Smooth muscle cell (in vitro differentiated cells): Measurements from ENCODE around the gene PRR15. TPM values are rescaled to one million over a fixed set of nuclear protein-coding genes. Genes with fewer than 3 reads are reported as not detected.

Experiments used
- DNase-seq: peaks from one replicate; lab custom pipeline; 2025; ENCODE audit not compliant: unreplicated experiment; lab: John Stamatoyannopoulos, UW
- H2AFZ ChIP-seq: fragments of 200-600 bp; sonication (generic); 2 replicates; pipeline ENCODE4 v1.6.0; 2016; ENCODE audit warnings: antibody characterized with exemption, low read depth, mild to moderate bottlenecking
- H3F3A ChIP-seq: fragments of 200-600 bp; sonication (generic); 2 replicates; pipeline ENCODE4 v1.6.0; 2017; ENCODE audit warnings: antibody characterized with exemption, low read depth
- H3K27ac ChIP-seq: fragments of 200-600 bp; sonication (generic); 2 replicates; pipeline ENCODE4 v1.5.1; 2016; ENCODE audit warnings: low read depth, mild to moderate bottlenecking
- H3K27me3 ChIP-seq: fragments of 200-600 bp; sonication (generic); 2 replicates; pipeline ENCODE4 v1.6.1; 2016; ENCODE audit warnings: low read depth, mild to moderate bottlenecking
- H3K36me3 ChIP-seq: fragments of 200-600 bp; sonication (generic); 2 replicates; pipeline ENCODE4 v1.5.1; 2016; ENCODE audit warnings: low read depth
- H3K4me1 ChIP-seq: fragments of 200-600 bp; sonication (generic); 2 replicates; pipeline ENCODE4 v1.5.1; 2016; ENCODE audit warnings: low read depth
- H3K4me2 ChIP-seq: fragments of 200-600 bp; sonication (generic); 2 replicates; pipeline ENCODE4 v1.6.0; 2016; ENCODE audit warnings: mild to moderate bottlenecking
- H3K4me3 ChIP-seq: fragments of 200-600 bp; sonication (generic); 2 replicates; pipeline ENCODE4 v1.5.1; 2016; ENCODE audit warnings: mild to moderate bottlenecking
- H3K79me2 ChIP-seq: fragments of 200-600 bp; sonication (generic); 2 replicates; pipeline ENCODE4 v1.6.0; 2016; ENCODE audit warnings: low read depth, mild to moderate bottlenecking
- H3K9ac ChIP-seq: fragments of 200-600 bp; sonication (generic); 2 replicates; pipeline ENCODE4 v1.6.0; 2016; ENCODE audit warnings: low read depth
- H3K9me3 ChIP-seq: fragments of 200-600 bp; sonication (generic); replicated peaks from 2 replicates; pipeline ENCODE4 v1.5.1; 2016; ENCODE audit warnings: low read depth
- H4K20me1 ChIP-seq: fragments of 200-600 bp; sonication (generic); 2 replicates; pipeline ENCODE4 v1.6.0; 2016; ENCODE audit warnings: low read depth
- WGBS: methylation state at CpG from one replicate; pipeline ENCODE4 v1.1.7; 2016; ENCODE audit warnings: low lambda C conversion rate; 5-methylcytosine and 5-hydroxymethylcytosine counted together
- polyA plus RNA-seq: library from polyadenylated mRNA; unstranded; fragments of >200 nt; fragmentation: Nextera tagmentation; extraction: Ambion mirVana; gene quantifications from 2 replicates; pipeline ENCODE4 v1.2.1, GENCODE V29; 2016
- total RNA-seq: library from RNA; depleted of rRNA; stranded (reverse); fragments of >200 nt; gene quantifications from 2 replicates; pipeline ENCODE4 v1.2.3, GENCODE V29; 2014
- TF ChIP-seq, protein P1 (sequence below): fragments of 200-600 bp; sonication (generic); IDR thresholded peaks from 2 replicates; pipeline ENCODE4 v1.5.1; 2017; ENCODE audit warnings: borderline replicate concordance, mild to moderate bottlenecking, antibody characterized with exemption; ENCODE audit not compliant: insufficient read depth, poor library complexity, severe bottlenecking

The PRR15 gene
- total and polyA plus RNA-seq, 2 experiments from 2014 or later, result 0.96 to 3.8 TPM

DNA sequence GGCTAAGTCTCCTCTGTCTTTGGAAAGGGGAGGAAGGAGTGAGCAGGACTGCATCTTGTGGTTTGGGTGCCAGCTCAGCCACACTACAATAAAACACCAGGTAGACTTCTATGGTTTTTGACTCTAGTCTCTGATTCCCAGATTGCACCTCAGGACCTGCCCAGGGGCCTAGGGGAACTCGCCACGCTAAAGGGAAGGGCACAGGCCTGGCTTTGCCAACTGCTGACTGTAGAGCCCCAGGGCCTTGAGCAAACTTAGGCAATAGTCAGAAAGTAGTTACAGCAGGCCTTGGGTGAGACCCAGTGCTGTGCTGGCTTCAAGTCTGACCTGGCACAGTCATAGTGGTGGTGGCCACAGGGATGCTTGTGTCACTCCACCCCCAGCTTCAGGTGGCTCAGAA is 24.2 kb upstream of the PRR15 start:
- no peak overlapping the region for H3K27ac ChIP-seq
- no peaks in the 10 kb centered on the region for H4K20me1 ChIP-seq
- H3F3A ChIP-seq, result no peaks in the 10 kb centered on the region
- H3K36me3 ChIP-seq, result no peaks in the 10 kb centered on the region
- DNase-seq, result no peak
- no peak overlapping the region for H2AFZ ChIP-seq
- no peaks in the 10 kb centered on the region for H3K79me2 ChIP-seq
- H3K4me3 ChIP-seq, result no peak overlapping the region
- whole genome bisulfite sequencing, result 100% methylated on average over 2 of the region's 2 CpGs
- TF ChIP-seq, protein P1, sequence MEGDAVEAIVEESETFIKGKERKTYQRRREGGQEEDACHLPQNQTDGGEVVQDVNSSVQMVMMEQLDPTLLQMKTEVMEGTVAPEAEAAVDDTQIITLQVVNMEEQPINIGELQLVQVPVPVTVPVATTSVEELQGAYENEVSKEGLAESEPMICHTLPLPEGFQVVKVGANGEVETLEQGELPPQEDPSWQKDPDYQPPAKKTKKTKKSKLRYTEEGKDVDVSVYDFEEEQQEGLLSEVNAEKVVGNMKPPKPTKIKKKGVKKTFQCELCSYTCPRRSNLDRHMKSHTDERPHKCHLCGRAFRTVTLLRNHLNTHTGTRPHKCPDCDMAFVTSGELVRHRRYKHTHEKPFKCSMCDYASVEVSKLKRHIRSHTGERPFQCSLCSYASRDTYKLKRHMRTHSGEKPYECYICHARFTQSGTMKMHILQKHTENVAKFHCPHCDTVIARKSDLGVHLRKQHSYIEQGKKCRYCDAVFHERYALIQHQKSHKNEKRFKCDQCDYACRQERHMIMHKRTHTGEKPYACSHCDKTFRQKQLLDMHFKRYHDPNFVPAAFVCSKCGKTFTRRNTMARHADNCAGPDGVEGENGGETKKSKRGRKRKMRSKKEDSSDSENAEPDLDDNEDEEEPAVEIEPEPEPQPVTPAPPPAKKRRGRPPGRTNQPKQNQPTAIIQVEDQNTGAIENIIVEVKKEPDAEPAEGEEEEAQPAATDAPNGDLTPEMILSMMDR, result no peak
- no peak overlapping the region for H3K4me2 ChIP-seq
- no peaks in the 10 kb centered on the region for H3K9me3 ChIP-seq
- H3K4me1 ChIP-seq, result no peaks in the 10 kb centered on the region
- H3K27me3 ChIP-seq, result no peaks in the 10 kb centered on the region
- no peak overlapping the region for H3K9ac ChIP-seq

DNA sequence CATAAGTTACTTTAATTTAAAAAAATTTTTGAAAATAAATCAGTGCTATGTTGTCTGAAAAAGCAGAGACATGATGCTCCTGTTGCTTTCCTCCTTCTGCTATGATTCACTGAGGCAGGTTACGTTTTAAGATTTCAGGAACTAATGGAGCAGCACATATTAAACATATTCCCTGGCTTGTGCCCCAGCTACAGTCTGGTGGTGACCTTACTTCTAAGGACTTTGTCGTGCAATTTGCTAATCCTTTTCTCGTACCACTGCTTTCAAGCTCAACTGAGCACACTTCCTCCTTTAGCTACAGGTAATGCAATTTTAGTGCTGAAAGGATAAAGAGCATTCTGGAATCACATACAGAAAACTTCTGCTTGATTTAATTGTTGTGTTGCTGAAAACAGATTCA is 16.2 kb upstream of the PRR15 start:
- Histone ChIP-seq H4K20me1 (no peaks in the 10 kb centered on the region), H3K27ac (no peak overlapping the region), H3K79me2 (no peaks in the 10 kb centered on the region), H3K4me3 (no peak overlapping the region), H3K9ac (no peak overlapping the region), H3F3A (no peaks in the 10 kb centered on the region), H3K4me2 (no peak overlapping the region), H3K36me3 (no peaks in the 10 kb centered on the region), H3K9me3 (no peaks in the 10 kb centered on the region), H3K27me3 (no peaks in the 10 kb centered on the region), H2AFZ (no peak overlapping the region), H3K4me1 (peaks cover 14% of the 10 kb centered on the region)
- WGBS, result 78% methylated on average over 3 of the region's 3 CpGs
- no peak for DNase-seq
- TF ChIP-seq, protein P1, result no peak

DNA sequence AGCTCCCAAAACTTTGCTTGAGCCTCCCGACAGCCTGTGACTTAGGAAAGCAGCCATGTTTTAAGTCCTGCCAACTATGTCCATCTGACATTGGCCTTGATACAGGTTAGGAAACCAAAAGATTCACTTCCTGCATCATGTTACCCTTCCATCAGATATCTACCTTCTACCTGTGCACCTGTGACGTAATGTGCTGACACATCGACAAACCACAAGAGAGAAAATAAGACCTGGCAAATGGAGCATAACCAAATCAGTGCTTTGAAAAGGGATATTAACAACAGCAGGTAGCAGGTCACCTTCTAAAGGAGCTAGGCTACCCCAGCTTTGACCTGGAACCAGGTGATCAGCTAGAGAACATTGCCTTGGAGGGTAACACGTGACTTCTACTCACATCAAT is 14.8 kb upstream of the PRR15 start:
- Histone ChIP-seq H3K27ac (no peak overlapping the region), H3K4me1 (peaks cover 14% of the 10 kb centered on the region), H3K4me2 (no peak overlapping the region), H3K36me3 (no peaks in the 10 kb centered on the region), H3K79me2 (no peaks in the 10 kb centered on the region), H4K20me1 (no peaks in the 10 kb centered on the region), H3K9me3 (no peaks in the 10 kb centered on the region), H3K27me3 (no peaks in the 10 kb centered on the region), H3F3A (no peaks in the 10 kb centered on the region), H3K9ac (no peak overlapping the region), H2AFZ (no peak overlapping the region), H3K4me3 (no peak overlapping the region)
- 90% methylated on average over 4 of the region's 4 CpGs for WGBS
- TF ChIP-seq, protein P1, result no peak
- DNase-seq, result no peak

DNA sequence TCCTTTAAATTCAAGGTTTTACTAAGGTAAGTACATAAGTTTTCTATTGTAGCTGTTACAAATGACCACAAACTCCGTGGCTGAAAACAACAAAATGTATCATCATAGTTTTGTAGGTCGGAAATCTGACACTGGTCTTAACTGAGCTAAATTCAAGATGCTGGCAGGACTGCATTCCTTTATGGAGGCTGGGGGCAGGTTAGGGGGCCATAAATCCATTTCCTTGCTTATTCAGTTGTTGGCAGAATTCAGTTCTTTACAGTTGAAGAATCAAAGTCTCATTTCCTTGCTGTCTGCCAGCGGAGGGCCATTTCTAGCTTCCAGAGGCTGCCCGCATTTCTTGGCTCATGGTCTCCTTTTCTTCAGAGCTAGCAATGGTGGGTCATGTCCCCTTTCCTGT is 11.2 kb upstream of the PRR15 start:
- no peak overlapping the region for H2AFZ ChIP-seq
- no peak for DNase-seq
- TF ChIP-seq, protein P1, result no peak
- no peaks in the 10 kb centered on the region for H3F3A ChIP-seq
- no peaks in the 10 kb centered on the region for H3K27me3 ChIP-seq
- no peak overlapping the region for H3K4me2 ChIP-seq
- no peak overlapping the region for H3K4me3 ChIP-seq
- H3K9ac ChIP-seq, result no peak overlapping the region
- no peaks in the 10 kb centered on the region for H3K79me2 ChIP-seq
- 81% methylated on average over 4 of the region's 4 CpGs for WGBS
- no peaks in the 10 kb centered on the region for H4K20me1 ChIP-seq
- H3K27ac ChIP-seq, result no peak overlapping the region
- H3K36me3 ChIP-seq, result no peaks in the 10 kb centered on the region
- H3K9me3 ChIP-seq, result no peaks in the 10 kb centered on the region
- H3K4me1 ChIP-seq, result peaks cover 5% of the 10 kb centered on the region
